ENCODE data around the gene PTPRM. TPM values are rescaled to one million over a fixed set of nuclear protein-coding genes. Genes with fewer than 3 reads are reported as not detected.

PTPRM gene
- total RNA-seq, 2 donors from 2014 or later, result 51.4 to 75.5 TPM

GRCh38 chr18:7592305-7593071 lies 25.4 kb downstream of the PTPRM start:
- intact Hi-C loops (cut with DNase I), result no loop called here
- peak in 1 of 2 donors; percentile 63 for ATAC-seq
- no peak for DNase-seq

GRCh38 chr18:7593218-7593819 lies 26.2 kb downstream of the PTPRM start:
- no peak for ATAC-seq
- no peak for DNase-seq
- intact Hi-C loops (cut with DNase I), result no loop called here

GRCh38 chr18:7596147-7596546 lies 29.0 kb downstream of the PTPRM start:
- DNase-seq, result no peak
- ATAC-seq, result peak in 1 of 2 donors; percentile 33
- intact Hi-C loops (cut with DNase I), result no loop called here

- intact Hi-C loops (cut with DNase I), result no loop called here
- DNase-seq, result no peak
- no peak for ATAC-seq
Observed at GRCh38 chr18:7597500-7597899, 30.4 kb downstream of the PTPRM start.

GRCh38 chr18:7598167-7599047 lies 31.3 kb downstream of the PTPRM start:
- no peak for DNase-seq
- ATAC-seq, result no peak
- intact Hi-C loops (cut with DNase I), result no loop called here

GRCh38 chr18:7600036-7600435 lies 32.9 kb downstream of the PTPRM start:
- intact Hi-C loops (cut with DNase I), result no loop called here
- ATAC-seq (no peak), DNase-seq (no peak)

GRCh38 chr18:7600528-7601245 lies 33.6 kb downstream of the PTPRM start:
- intact Hi-C loops (cut with DNase I), result no loop called here
- DNase-seq (no peak), ATAC-seq (no peak)

- ATAC-seq (no peak), DNase-seq (no peak)
- intact Hi-C loops (cut with DNase I), result no loop called here
Observed at GRCh38 chr18:7601246-7601615, 34.1 kb downstream of the PTPRM start.

- ATAC-seq (no peak), DNase-seq (no peak)
- intact Hi-C loops (cut with DNase I), result no loop called here
Observed at GRCh38 chr18:7601936-7602335, 34.8 kb downstream of the PTPRM start.

- intact Hi-C loops (cut with DNase I), result no loop called here
- ATAC-seq (no peak), DNase-seq (no peak)
Observed at GRCh38 chr18:7603259-7604000, 36.3 kb downstream of the PTPRM start.

- ATAC-seq (no peak), DNase-seq (no peak)
- intact Hi-C loops (cut with DNase I), result no loop called here
Observed at GRCh38 chr18:7604361-7604760, 37.2 kb downstream of the PTPRM start.

GRCh38 chr18:7605705-7606104 lies 38.6 kb downstream of the PTPRM start:
- no peak for DNase-seq
- no peak for ATAC-seq
- intact Hi-C loops (cut with DNase I), result no loop called here

- ATAC-seq (peak; percentile 91 to 92), DNase-seq (peak; percentile 43)
- intact Hi-C loops (cut with DNase I), result no loop called here
Observed at GRCh38 chr18:7607540-7608173, 40.5 kb downstream of the PTPRM start.

- ATAC-seq (no peak), DNase-seq (no peak)
- intact Hi-C loops (cut with DNase I), result no loop called here
Observed at GRCh38 chr18:7608174-7608550, 41.0 kb downstream of the PTPRM start.

GRCh38 chr18:7608781-7609201 lies 41.7 kb downstream of the PTPRM start:
- ATAC-seq (peak; percentile 51 to 75), DNase-seq (no peak)
- intact Hi-C loops (cut with DNase I), result no loop called here

- intact Hi-C loops (cut with DNase I), result no loop called here
Observed at GRCh38 chr18:7609617-7610016, 42.5 kb downstream of the PTPRM start.

GRCh38 chr18:7614042-7614441 lies 46.9 kb downstream of the PTPRM start:
- intact Hi-C loops (cut with DNase I), result no loop called here
- no peak for DNase-seq
- no peak for ATAC-seq

More at GRCh38 chr18:7609617-7610016, 42.5 kb downstream of the PTPRM start:
- DNase-seq (no peak), ATAC-seq (no peak)

- ATAC-seq, result no peak
Observed at GRCh38 chr18:7615840-7616239, 48.7 kb downstream of the PTPRM start.

More at GRCh38 chr18:7615840-7616239, 48.7 kb downstream of the PTPRM start:
- intact Hi-C loops (cut with DNase I), result no loop called here
- DNase-seq, result no peak
